Pancreas (tissue), 10 donors: Measurements from ENCODE around the gene TBC1D30. TPM values are rescaled to one million over a fixed set of nuclear protein-coding genes. Genes with fewer than 3 reads are reported as not detected.

Experiments
- ATAC-seq, 4 donors: fragments of 200-7000 bp; cut with Tn5 transposase; one replicate each; pipeline versions ENCODE4 v1.8.0 to v1.9.1; 2020; ENCODE audit warnings: mild to moderate bottlenecking in 4 of 4, moderate library complexity in 4 of 4
- DNase-seq, 6 donors: peaks; one replicate each; pipeline ENCODE4 v3.0.0-alpha.2; 2020
- FAIRE-seq: peaks from 2 replicates; lab custom pipeline; 2012; peaks lifted over from hg19 to GRCh38; lab: Jason Lieb, UNC
- H3K27ac ChIP-seq, 4 donors: fragments of 200-600 bp; sonication (generic); 1 replicate in 3 of 4; 2 replicates in 1 of 4; pipeline versions ENCODE4 v1.5.0 to v1.8.0; 2020
- H3K27me3 ChIP-seq, 4 donors: fragments of 200-600 bp; one replicate each; pipeline ENCODE4 v1.8.0; 2021
- H3K36me3 ChIP-seq, 3 donors: fragments of 200-600 bp; sonication (generic) in 1 of 3; one replicate each; pipeline versions ENCODE4 v1.5.0 to v1.8.0; 2020 to 2021
- H3K4me1 ChIP-seq, 3 donors: fragments of 200-600 bp; one replicate each; pipeline ENCODE4 v1.8.0; 2021
- H3K4me3 ChIP-seq, 4 donors: fragments of 200-600 bp; sonication (generic) in 2 of 4; one replicate each; pipeline versions ENCODE4 v1.5.0 to v1.8.0; 2020 to 2021
- H3K9me3 ChIP-seq, 4 donors: fragments of 200-600 bp; one replicate each; pipeline ENCODE4 v1.8.0; 2021
- WGBS, 2 donors: extraction: QIAGEN DNeasy Blood & Tissue Kit; methylation state at CpG; one replicate each; pipeline ENCODE4 v1.1.7; 2013; 5-methylcytosine and 5-hydroxymethylcytosine counted together
- intact Hi-C, 3 donors: fragments of 100-400 bp; cut with DNase I; formaldehyde crosslinking; loops; one replicate each; pipeline versions ENCODE4 v1.11.1 to v1.14.2; 2022
- polyA plus RNA-seq, 2 donors: library from polyadenylated mRNA; stranded (reverse); fragments of 200-250 nt; gene quantifications; one replicate each; pipeline ENCODE4 v1.2.3, GENCODE V29; 2013
- total RNA-seq, 6 donors: library from RNA; stranded (reverse); fragmentation: NEBNext Ultra II Directional in 4 of 6; extraction: Animal tissue kit (Norgen Biotek cat#: 25700) in 4 of 6; gene quantifications; one replicate each; pipeline versions ENCODE4 v1.2.1 to v1.2.4, GENCODE V29; 2021 to 2023
- TF ChIP-seq, protein P1 (sequence below), 4 donors: fragments of 200-600 bp; sonication (generic) in 3 of 4; IDR thresholded peaks; one replicate each; pipeline versions ENCODE4 v1.5.0 to v1.8.0; 2021; ENCODE audit warnings: antibody characterized with exemption in 4 of 4
- donor health status: healthy with polysubstance abuse.
- donor health status: DM: no; HTN: no; CAD: no; lungs with moderate emphysema.
- donor health status: DM: no; HTN: no; CAD: no.
- donor health status: control.
- donor health status: control.
- donor health status: Bipolar disorder and iron deficiency.
- donor health status: DM: yes; HTN: yes; CAD: no.
- donor health status: DM: no; HTN: no; CAD: no.
- donor health status: DM: no; HTN: no; CAD: no.
- donor health status: DM: yes; HTN: yes; CAD: no.

TBC1D30 gene
- total and polyA plus RNA-seq, 8 donors, result 6.6 to 26.2 (median 18.4) TPM

GRCh38 chr12:64781280-64782190 is 42.9 kb upstream of the TBC1D30 start:
- FAIRE-seq, result no peak

DNA sequence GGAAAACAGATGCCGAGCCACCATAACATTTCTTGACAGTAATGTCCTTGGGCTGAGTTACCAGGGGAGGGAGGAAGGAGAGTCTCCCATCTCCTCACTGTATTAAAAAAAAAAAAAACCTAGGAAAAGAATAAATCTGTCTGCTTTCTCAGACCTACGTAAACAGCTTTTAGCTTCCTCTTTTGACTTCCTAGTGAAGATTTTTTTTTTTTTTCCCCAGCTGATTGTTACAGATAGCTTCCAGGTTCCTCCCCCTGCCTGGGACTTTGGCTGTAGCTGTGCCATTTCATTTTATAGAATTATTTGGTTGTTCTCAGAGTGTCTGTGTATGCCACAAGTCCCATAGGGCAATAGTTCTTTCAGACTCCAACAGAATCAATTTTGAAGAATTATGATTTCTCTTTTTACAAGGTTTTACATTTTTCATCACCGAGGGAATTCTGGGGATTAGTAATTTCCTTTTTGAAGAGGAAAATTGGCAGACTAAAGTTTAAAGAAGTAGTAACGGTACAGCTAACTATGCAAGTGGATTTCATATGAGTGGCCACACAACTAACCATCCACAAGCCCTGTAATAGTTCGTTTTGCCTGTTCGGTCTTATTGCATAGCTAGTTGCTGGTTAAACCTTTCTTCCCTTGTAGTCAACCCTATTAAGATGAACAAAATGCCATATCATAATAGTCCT is 42.1 kb upstream of the TBC1D30 start:
- Histone ChIP-seq H3K4me3 (peak overlapping the region; percentile 63 to 92 (median 82)), H3K36me3 (peaks cover 0 to 7% (median 0%) of the 10 kb centered on the region in 3 donors), H3K9me3 (no peaks in the 10 kb centered on the region), H3K27me3 (no peaks in the 10 kb centered on the region), H3K4me1 (peaks cover 0 to 21% (median 8%) of the 10 kb centered on the region in 3 donors), H3K27ac (peak overlapping the region; percentile 91 to 94 (median 92))
- DNase-seq (no peak), FAIRE-seq (no peak), ATAC-seq (peak; percentile 2 to 25 (median 13))
- intact Hi-C loops, result no loop called here
- TF ChIP-seq, protein P1, sequence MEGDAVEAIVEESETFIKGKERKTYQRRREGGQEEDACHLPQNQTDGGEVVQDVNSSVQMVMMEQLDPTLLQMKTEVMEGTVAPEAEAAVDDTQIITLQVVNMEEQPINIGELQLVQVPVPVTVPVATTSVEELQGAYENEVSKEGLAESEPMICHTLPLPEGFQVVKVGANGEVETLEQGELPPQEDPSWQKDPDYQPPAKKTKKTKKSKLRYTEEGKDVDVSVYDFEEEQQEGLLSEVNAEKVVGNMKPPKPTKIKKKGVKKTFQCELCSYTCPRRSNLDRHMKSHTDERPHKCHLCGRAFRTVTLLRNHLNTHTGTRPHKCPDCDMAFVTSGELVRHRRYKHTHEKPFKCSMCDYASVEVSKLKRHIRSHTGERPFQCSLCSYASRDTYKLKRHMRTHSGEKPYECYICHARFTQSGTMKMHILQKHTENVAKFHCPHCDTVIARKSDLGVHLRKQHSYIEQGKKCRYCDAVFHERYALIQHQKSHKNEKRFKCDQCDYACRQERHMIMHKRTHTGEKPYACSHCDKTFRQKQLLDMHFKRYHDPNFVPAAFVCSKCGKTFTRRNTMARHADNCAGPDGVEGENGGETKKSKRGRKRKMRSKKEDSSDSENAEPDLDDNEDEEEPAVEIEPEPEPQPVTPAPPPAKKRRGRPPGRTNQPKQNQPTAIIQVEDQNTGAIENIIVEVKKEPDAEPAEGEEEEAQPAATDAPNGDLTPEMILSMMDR (IDR thresholded peaks at IDR 0.05), result no peak
- 6 to 9% methylated on average over 6 of the region's 6 CpGs for WGBS, 2 donors

More at GRCh38 chr12:64781280-64782190, 42.9 kb upstream of the TBC1D30 start:
- H3K9me3 ChIP-seq, result no peaks in the 10 kb centered on the region
- H3K36me3 ChIP-seq, result peaks cover 0 to under 1% (median 0%) of the 10 kb centered on the region in 3 donors
- ATAC-seq, result peak; percentile 53 to 74 (median 72)
- peak in 5 of 6 donors; percentile 55 to 66 (median 64) for DNase-seq
- H3K27me3 ChIP-seq, result no peaks in the 10 kb centered on the region
- TF ChIP-seq, protein P1 (IDR thresholded peaks at IDR 0.05), result no peak
- H3K27ac ChIP-seq, result peak overlapping the region; percentile 91 to 94 (median 92)
- 1% methylated on average over 37 to 39 of the region's 39 CpGs for WGBS, 2 donors
- peak overlapping the region; percentile 63 to 92 (median 82) for H3K4me3 ChIP-seq
- peaks cover 0 to 21% (median 8%) of the 10 kb centered on the region in 3 donors for H3K4me1 ChIP-seq
- intact Hi-C loops, result no loop called here

GRCh38 chr12:64785838-64786237 is 38.6 kb upstream of the TBC1D30 start:
- no peaks in the 10 kb centered on the region for H3K27me3 ChIP-seq
- no peak overlapping the region for H3K4me3 ChIP-seq
- no peak for DNase-seq
- TF ChIP-seq, protein P1 (IDR thresholded peaks at IDR 0.05), result no peak
- no peak for ATAC-seq
- WGBS, 2 donors, result 62% methylated on average over 6 of the region's 6 CpGs
- intact Hi-C loops, result no loop called here
- H3K27ac ChIP-seq, result no peak overlapping the region
- no peak for FAIRE-seq
- H3K4me1 ChIP-seq, result peaks cover 15 to 22% (median 20%) of the 10 kb centered on the region in 3 donors
- H3K36me3 ChIP-seq, result peaks cover 0 to 7% (median 0%) of the 10 kb centered on the region in 3 donors
- H3K9me3 ChIP-seq, result no peaks in the 10 kb centered on the region

- ATAC-seq (peak in 1 of 4 donors; percentile 26), DNase-seq (no peak), FAIRE-seq (no peak)
- intact Hi-C loops, result no loop called here
- H3K27ac ChIP-seq, result no peak overlapping the region
- no peak overlapping the region for H3K4me3 ChIP-seq
- H3K36me3 ChIP-seq, result peaks cover 0 to 7% (median 0%) of the 10 kb centered on the region in 3 donors
- WGBS, 2 donors, result 13% methylated on average over 1 of the region's 1 CpG
- TF ChIP-seq, protein P1 (IDR thresholded peaks at IDR 0.05), result no peak
- H3K9me3 ChIP-seq, result no peaks in the 10 kb centered on the region
- no peaks in the 10 kb centered on the region for H3K27me3 ChIP-seq
- peaks cover 11 to 18% (median 15%) of the 10 kb centered on the region in 3 donors for H3K4me1 ChIP-seq
Measured at GRCh38 chr12:64790166-64790565, 34.3 kb upstream of the TBC1D30 start.
